NCI-H2196 (cell line): ENCODE data around the gene BPIFB2.
"Not testable (repeated sequence)": the region's sequence is repeated elsewhere in the genome, so short reads cannot be mapped to it uniquely, and the experiment has no call there.

Experiments
- DNase-seq: peaks from one replicate; lab custom pipeline; 2025; ENCODE audit not compliant: unreplicated experiment; lab: John Stamatoyannopoulos, UW

BPIFB2 gene

GRCh38 chr20:33034115-33034514 is 26.6 kb downstream of the BPIFB2 start:
- no peak for DNase-seq

- DNase-seq: no peak
Observed at GRCh38 chr20:33034901-33035492, 27.5 kb downstream of the BPIFB2 start.

- no peak for DNase-seq
Observed at GRCh38 chr20:33037456-33037855, 30.0 kb downstream of the BPIFB2 start.

GRCh38 chr20:33038243-33038642 is 30.7 kb downstream of the BPIFB2 start:
- no peak for DNase-seq

- no peak for DNase-seq
Observed at GRCh38 chr20:33042430-33042829, 34.9 kb downstream of the BPIFB2 start.

GRCh38 chr20:33042983-33043730 is 35.7 kb downstream of the BPIFB2 start:
- no peak for DNase-seq

GRCh38 chr20:33043731-33044181 is 36.3 kb downstream of the BPIFB2 start:
- no peak for DNase-seq

GRCh38 chr20:33045129-33045721 is 37.7 kb downstream of the BPIFB2 start:
- DNase-seq: not testable (repeated sequence)

GRCh38 chr20:33046412-33046811 is 38.9 kb downstream of the BPIFB2 start:
- no peak for DNase-seq

GRCh38 chr20:33051333-33051732 is 43.8 kb downstream of the BPIFB2 start:
- DNase-seq: no peak

GRCh38 chr20:33053291-33054106 is 46.0 kb downstream of the BPIFB2 start, which contains the start of gene BPIFB3:
BPIFB3 (plus strand) TSS chr20:33053903; CDS start chr20:33055436, 1,533 bp downstream.
- DNase-seq: no peak

- DNase-seq: no peak
Observed at GRCh38 chr20:33054381-33054780, 46.9 kb downstream of the BPIFB2 start.

- DNase-seq: no peak
Observed at GRCh38 chr20:33054791-33055190, 47.3 kb downstream of the BPIFB2 start.

- no peak for DNase-seq
Observed at GRCh38 chr20:33059136-33059535, 51.6 kb downstream of the BPIFB2 start.

GRCh38 chr20:33059741-33060390 is 52.4 kb downstream of the BPIFB2 start:
- DNase-seq: no peak

- no peak for DNase-seq
Observed at GRCh38 chr20:33061658-33062028, 54.1 kb downstream of the BPIFB2 start.

GRCh38 chr20:33062105-33062824 is 54.8 kb downstream of the BPIFB2 start:
- DNase-seq: no peak

- DNase-seq: no peak
Observed at GRCh38 chr20:33062825-33063149, 55.3 kb downstream of the BPIFB2 start.

GRCh38 chr20:33063271-33063670 is 55.8 kb downstream of the BPIFB2 start:
- no peak for DNase-seq

GRCh38 chr20:33064572-33065287 is 57.2 kb downstream of the BPIFB2 start:
- DNase-seq: no peak
